Body of pancreas (tissue), 4 donors: ENCODE measurements around the gene CACNA1F.

Experiments used
- CTCF ChIP-seq, 7 experiments: fragments of 450-650 bp in 4 of 7; fragments of 200-600 bp in 3 of 7; sonication (generic) in 3 of 7; IDR thresholded peaks; one replicate each; pipeline ENCODE4 v1.5.1; 2016 to 2019; ENCODE audit warnings: antibody characterized with exemption in 7 of 7
- POLR2A ChIP-seq, 3 donors: fragments of 450-650 bp; IDR thresholded peaks; one replicate each; pipeline ENCODE4 v1.6.1; 2016; ENCODE audit warnings: antibody characterized with exemption in 3 of 3, mild to moderate bottlenecking in 2 of 3

DNA sequence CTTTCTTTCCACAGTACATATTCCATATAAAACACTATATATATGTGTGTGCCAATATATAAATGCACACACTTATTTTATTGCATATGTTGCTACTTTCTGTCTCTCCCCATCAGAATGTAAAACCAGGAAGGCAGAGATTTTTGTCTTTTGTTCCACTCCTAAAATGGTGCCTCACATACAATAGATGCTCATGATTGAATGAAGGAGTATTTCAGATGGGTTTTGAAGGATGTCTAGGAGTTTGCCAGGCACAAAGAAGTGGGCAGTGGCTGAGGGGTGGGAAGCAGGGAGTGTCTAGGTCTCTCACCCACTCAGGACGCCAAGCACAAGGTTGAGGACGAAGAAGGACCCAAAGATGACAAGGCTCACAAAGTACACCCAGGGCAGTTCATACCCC is 5.4 kb downstream of the CACNA1F start:
- TF ChIP-seq CTCF (IDR thresholded peaks at IDR 0.05) (no peak), POLR2A (IDR thresholded peaks at IDR 0.05) (no peak)
